GM06990 (cell line): ENCODE results near the gene DNAH2.

Source experiments
- DNase-seq: peaks from one replicate; pipeline ENCODE4 v3.0.0-alpha.2; 2011; ENCODE audit not compliant: insufficient read length; ENCODE audit errors: extremely low read depth
- H3K27me3 ChIP-seq: replicated peaks from 2 replicates; pipeline ENCODE4 v1.6.0; 2011; ENCODE audit warnings: low read length; ENCODE audit not compliant: control insufficient read depth, insufficient read depth
- H3K36me3 ChIP-seq: 2 replicates; pipeline ENCODE4 v1.5.1; 2011; ENCODE audit warnings: low read length; ENCODE audit not compliant: control insufficient read depth, insufficient read depth
- H3K4me3 ChIP-seq: replicated peaks from 2 replicates; pipeline ENCODE4 v1.5.1; 2011; ENCODE audit warnings: low read depth, mild to moderate bottlenecking, control low read depth, low read length
- TF ChIP-seq, protein P1 (sequence below): IDR thresholded peaks from 2 replicates; pipeline ENCODE4 v1.5.1; 2011; ENCODE audit warnings: low read length, control low read depth, mild to moderate bottlenecking, inconsistent platforms; ENCODE audit not compliant: insufficient read depth, poor library complexity, severe bottlenecking

Gene DNAH2

DNA sequence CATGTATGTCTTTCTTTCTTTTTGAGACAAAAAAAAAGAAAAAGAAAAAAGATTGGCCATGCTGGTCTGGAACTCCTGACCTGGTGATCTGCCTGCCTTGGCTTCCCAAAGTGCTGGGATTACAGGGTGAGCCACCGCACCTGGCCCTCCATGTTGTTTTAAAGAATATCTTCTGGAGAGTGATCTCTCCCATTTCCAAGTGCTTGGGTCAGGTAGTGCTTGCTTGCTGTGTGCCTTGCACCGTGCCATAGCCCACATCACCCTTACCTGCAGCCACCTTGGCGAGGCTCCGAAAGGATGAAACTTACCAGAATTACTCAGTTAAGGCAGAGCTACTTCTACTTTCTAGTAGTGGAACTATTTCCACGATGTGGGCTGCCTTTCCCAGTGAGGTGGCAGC lies 97.4 kb downstream of the DNAH2 start:
- no peak for DNase-seq
- H3K4me3 ChIP-seq = no peak overlapping the region
- no peaks in the 10 kb centered on the region for H3K36me3 ChIP-seq
- H3K27me3 ChIP-seq = no peaks in the 10 kb centered on the region
- TF ChIP-seq, protein P1, sequence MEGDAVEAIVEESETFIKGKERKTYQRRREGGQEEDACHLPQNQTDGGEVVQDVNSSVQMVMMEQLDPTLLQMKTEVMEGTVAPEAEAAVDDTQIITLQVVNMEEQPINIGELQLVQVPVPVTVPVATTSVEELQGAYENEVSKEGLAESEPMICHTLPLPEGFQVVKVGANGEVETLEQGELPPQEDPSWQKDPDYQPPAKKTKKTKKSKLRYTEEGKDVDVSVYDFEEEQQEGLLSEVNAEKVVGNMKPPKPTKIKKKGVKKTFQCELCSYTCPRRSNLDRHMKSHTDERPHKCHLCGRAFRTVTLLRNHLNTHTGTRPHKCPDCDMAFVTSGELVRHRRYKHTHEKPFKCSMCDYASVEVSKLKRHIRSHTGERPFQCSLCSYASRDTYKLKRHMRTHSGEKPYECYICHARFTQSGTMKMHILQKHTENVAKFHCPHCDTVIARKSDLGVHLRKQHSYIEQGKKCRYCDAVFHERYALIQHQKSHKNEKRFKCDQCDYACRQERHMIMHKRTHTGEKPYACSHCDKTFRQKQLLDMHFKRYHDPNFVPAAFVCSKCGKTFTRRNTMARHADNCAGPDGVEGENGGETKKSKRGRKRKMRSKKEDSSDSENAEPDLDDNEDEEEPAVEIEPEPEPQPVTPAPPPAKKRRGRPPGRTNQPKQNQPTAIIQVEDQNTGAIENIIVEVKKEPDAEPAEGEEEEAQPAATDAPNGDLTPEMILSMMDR = no peak

DNA sequence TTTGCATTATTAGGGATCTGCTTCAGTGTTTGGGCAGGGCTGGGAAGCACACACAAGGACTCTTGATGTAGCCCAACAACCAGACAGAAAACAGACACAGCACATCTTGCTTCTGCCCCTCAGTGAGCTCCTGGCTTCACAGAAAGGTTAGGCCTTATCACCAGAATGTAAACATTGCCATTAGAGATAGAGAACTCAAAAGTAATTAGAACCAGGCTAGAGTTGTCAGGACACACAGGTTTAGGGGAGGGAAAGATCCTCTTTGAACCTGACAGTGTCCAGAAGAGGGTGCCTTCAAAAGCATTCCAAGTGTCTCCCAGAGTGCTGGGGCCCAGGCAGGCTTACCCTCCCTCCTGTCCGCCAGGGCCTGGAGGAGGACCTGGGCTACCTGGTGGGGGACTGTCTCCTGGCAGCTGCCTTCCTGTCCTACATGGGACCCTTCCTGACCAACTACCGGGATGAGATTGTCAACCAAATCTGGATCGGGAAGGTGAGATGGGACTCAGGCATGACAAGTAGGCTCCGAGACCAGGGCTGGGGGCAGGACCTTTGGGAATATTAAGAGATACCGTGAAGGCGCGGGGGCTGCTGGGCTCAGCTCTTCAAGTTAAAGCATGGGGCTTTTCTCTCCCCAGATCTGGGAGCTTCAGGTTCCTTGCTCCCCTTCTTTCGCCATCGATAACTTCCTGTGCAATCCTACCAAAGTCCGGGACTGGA lies 99.5 kb downstream of the DNAH2 start:
- TF ChIP-seq, protein P1 = no peak
- Histone ChIP-seq H3K27me3 (no peaks in the 10 kb centered on the region; the same call in 1 of the 2 replicates), H3K36me3 (no peaks in the 10 kb centered on the region), H3K4me3 (no peak overlapping the region)
- DNase-seq = no peak

DNA sequence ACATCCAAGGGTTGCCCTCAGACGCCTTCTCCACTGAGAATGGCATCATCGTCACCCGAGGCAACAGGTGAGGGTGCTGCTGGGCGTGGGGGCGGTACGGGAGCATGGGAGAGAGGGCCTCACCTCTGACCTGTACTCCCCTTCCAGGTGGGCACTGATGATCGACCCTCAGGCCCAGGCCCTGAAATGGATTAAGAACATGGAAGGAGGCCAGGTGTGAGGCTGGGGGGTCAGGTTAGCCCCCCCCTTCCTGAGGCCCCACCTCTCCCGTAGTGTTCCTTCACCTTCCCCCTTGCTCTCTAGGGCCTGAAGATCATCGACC lies 100.1 kb downstream of the DNAH2 start:
- DNase-seq = no peak
- TF ChIP-seq, protein P1 = no peak
- no peaks in the 10 kb centered on the region; the same call in 1 of the 2 replicates for H3K27me3 ChIP-seq
- H3K4me3 ChIP-seq = no peak overlapping the region
- H3K36me3 ChIP-seq = no peaks in the 10 kb centered on the region

DNA sequence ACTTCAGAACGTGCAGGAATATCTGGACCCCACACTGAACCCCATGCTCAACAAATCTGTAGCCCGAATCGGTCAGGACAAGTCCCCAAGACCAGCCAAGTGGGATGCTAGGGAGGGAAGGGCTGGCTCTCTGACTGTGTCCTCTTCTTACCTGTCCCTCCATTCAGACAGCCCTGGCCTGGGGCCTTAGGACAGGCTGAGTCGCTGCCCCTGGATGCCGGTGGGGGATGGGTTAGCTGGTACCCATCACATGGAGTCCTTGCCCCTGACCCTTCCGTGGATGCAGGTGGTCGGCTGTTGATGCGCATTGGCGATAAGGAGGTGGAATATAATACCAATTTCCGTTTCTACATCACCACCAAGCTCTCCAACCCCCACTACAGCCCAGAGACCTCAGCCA lies 100.5 kb downstream of the DNAH2 start:
- Histone ChIP-seq H3K27me3 (no peaks in the 10 kb centered on the region; the same call in 1 of the 2 replicates), H3K4me3 (no peak overlapping the region), H3K36me3 (no peaks in the 10 kb centered on the region)
- TF ChIP-seq, protein P1 = no peak
- no peak for DNase-seq

DNA sequence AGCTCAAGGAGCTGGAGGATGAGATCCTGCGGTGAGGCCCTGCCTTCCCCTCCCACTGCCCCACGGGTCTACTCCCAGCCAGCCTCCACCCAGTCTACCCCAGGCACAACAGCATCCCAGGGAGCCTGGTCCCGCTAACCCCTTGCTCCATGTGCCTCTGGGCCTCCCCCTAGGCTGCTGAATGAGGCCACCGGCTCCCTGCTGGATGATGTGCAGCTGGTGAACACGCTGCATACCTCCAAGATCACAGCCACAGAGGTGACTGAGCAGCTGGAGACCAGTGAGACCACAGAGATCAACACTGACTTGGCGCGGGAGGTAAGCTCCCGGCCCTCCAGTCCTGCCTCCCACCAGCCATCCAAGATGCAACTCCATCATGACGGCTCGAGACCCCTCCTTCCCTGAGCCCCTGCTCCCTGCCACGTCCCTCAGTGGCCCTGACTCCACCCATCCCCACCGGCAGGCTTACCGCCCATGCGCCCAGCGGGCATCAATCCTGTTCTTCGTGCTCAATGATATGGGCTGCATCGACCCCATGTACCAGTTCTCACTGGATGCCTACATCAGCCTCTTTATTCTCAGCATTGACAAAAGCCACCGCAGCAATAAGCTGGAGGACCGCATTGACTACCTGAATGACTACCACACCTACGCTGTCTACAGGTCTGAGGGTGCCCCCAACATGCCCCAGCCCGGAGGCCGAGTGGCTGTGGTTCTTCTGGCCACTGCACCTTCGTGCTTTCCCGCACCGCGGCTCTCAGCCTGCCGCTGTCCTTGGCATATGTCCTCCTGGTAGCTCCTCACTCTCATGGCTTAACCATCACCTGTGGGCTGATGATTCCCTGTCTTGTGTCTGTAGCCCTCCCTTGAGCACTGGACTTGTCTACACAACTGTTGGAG lies 101.5 kb downstream of the DNAH2 start:
- Histone ChIP-seq H3K36me3 (no peaks in the 10 kb centered on the region), H3K4me3 (no peak overlapping the region), H3K27me3 (no peaks in the 10 kb centered on the region; the same call in 1 of the 2 replicates)
- DNase-seq = no peak
- TF ChIP-seq, protein P1 = no peak
